ENCODE measurements around the gene ASTN1.

ASTN1 gene

DNA sequence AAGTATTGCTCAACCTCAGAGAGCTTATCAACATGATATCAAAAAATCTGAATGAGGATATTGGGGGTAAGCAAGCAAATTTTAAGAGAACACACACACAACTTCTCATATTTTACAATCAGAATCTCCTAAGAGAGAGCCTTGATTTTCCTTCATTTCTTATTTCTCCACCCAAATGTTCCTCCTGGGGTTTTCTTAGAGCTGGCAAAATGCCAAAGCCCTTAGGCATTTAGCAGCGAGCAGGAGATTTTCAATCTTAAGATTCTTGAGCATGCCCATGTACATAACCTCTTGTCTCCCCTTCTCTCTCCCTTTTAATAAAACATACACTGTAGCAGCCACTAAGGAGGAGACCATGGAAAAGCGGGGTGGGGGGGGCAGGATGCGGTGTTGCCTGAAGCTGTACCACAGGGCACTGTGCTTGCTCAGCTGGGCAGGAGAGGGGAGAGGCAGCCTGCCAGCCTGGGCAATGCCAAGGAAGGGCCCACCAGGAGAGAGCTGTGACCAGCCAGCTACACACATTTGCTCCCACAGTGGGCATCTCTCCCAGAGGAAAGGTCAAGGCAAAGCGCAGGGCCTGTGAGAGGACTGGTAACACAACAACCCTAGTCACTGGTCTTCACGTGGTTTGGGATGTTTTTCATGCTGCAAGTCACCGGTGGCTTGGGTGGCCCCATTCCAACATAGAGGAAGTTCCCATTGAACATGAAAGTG is 10.6 kb upstream of the ASTN1 start:
- H3K9me3 Mint-ChIP-seq, result peaks cover 3% of the 10 kb centered on the region
- no peaks in the 10 kb centered on the region for H3K36me3 Mint-ChIP-seq
- no peak overlapping the region for H3K4me3 Mint-ChIP-seq
- DNase-seq (ENCODE audit: low spot score in 2 of 2) (no peak), ATAC-seq (ENCODE audit: low read depth) (no peak)
- no peaks in the 10 kb centered on the region for H3K4me1 Mint-ChIP-seq
- H3K27ac Mint-ChIP-seq, result no peak overlapping the region
- H3K27me3 Mint-ChIP-seq, result peaks cover 6% of the 10 kb centered on the region

DNA sequence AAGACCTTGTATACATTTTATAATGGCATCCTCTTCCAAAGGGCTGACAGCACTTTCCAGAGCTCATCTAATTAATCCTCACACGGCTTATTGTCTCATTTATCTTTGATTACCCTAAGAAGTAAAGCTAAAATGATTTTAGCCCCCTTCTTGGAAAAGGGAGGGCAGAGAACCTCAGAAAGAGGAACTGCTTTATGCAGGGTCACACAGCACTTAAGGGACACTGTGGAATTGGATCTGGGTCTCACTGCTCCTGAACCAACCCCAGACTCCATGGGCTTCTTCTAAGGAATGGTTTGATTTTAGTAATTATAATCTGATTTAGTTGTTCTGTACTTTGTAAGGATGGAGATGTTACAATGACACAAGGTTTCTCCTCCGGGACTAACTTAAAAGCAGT is 9.5 kb upstream of the ASTN1 start:
- no peak overlapping the region for H3K27ac Mint-ChIP-seq
- no peak overlapping the region for H3K4me3 Mint-ChIP-seq
- H3K36me3 Mint-ChIP-seq, result no peaks in the 10 kb centered on the region
- DNase-seq (ENCODE audit: low spot score in 2 of 2) (no peak), ATAC-seq (ENCODE audit: low read depth) (no peak)
- peaks cover 3% of the 10 kb centered on the region for H3K9me3 Mint-ChIP-seq
- peaks cover 4% of the 10 kb centered on the region for H3K27me3 Mint-ChIP-seq
- no peaks in the 10 kb centered on the region for H3K4me1 Mint-ChIP-seq

DNA sequence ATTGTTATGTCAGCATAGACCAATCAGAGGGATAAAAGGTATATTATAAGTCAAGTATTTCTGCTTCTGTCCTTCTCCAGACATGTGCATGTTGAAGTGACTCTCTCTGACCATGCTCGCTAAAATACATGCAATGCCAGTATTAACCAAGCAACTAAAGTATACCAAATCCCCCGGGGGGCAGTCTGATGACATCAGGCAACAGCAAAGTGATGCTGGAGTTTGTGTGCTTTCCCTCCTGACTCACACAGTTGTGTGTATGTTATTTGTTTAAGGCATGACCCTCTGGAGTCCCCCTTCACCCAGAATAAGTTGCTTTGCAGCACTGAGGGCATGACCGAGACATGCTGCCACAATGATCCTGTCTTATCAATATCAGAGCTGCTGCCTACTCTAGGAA is 8.4 kb upstream of the ASTN1 start:
- H3K27me3 Mint-ChIP-seq, result peaks cover 2% of the 10 kb centered on the region
- peaks cover 1% of the 10 kb centered on the region for H3K9me3 Mint-ChIP-seq
- H3K4me3 Mint-ChIP-seq, result no peak overlapping the region
- no peak for ATAC-seq (ENCODE audit: low read depth)
- no peaks in the 10 kb centered on the region for H3K36me3 Mint-ChIP-seq
- no peak overlapping the region for H3K27ac Mint-ChIP-seq
- no peaks in the 10 kb centered on the region for H3K4me1 Mint-ChIP-seq
- DNase-seq (ENCODE audit: low spot score in 2 of 2), result no peak

GRCh38 chr1:177172272-177172671 is 7.8 kb upstream of the ASTN1 start:
- DNase-seq (ENCODE audit: low spot score in 2 of 2) (no peak), ATAC-seq (ENCODE audit: low read depth) (no peak)
- Mint-ChIP-seq H3K4me3 (no peak overlapping the region), H3K4me1 (no peaks in the 10 kb centered on the region), H3K27ac (no peak overlapping the region), H3K36me3 (no peaks in the 10 kb centered on the region), H3K27me3 (peaks cover 2% of the 10 kb centered on the region), H3K9me3 (no peaks in the 10 kb centered on the region)

DNA sequence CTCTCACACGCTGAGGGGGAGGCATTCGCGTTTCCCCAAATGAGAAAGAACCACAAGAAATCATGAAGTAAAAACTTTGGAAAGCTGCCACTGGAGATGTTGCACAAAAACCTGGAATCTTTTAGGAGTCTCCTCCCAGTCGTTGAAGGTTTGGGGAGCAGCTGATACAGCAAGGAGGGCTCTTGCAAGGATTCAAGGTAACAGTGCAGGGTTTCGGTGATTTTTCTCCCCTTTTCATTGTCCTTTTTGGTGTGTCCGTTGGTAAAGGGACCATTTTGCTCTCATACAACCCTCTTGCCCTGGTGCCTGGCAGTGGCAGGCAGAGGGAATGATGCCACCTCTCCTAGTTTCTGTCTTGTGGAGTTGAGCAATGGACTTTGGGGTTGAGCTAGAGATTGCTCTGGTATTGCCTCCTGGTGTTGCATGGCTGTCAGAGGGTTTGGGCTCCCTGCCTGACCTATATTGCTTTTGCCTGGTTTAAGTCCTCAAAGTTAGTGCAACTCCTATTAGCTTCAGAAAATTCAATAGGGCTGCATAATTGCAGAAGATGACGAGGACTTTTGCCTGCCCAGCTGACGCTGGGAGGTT is 7.1 kb upstream of the ASTN1 start:
- H3K4me1 Mint-ChIP-seq, result no peaks in the 10 kb centered on the region
- ATAC-seq (ENCODE audit: low read depth) (no peak), DNase-seq (ENCODE audit: low spot score in 2 of 2) (no peak)
- peaks cover 2% of the 10 kb centered on the region for H3K27me3 Mint-ChIP-seq
- no peak overlapping the region for H3K4me3 Mint-ChIP-seq
- H3K27ac Mint-ChIP-seq, result no peak overlapping the region
- H3K9me3 Mint-ChIP-seq, result no peaks in the 10 kb centered on the region
- H3K36me3 Mint-ChIP-seq, result no peaks in the 10 kb centered on the region

DNA sequence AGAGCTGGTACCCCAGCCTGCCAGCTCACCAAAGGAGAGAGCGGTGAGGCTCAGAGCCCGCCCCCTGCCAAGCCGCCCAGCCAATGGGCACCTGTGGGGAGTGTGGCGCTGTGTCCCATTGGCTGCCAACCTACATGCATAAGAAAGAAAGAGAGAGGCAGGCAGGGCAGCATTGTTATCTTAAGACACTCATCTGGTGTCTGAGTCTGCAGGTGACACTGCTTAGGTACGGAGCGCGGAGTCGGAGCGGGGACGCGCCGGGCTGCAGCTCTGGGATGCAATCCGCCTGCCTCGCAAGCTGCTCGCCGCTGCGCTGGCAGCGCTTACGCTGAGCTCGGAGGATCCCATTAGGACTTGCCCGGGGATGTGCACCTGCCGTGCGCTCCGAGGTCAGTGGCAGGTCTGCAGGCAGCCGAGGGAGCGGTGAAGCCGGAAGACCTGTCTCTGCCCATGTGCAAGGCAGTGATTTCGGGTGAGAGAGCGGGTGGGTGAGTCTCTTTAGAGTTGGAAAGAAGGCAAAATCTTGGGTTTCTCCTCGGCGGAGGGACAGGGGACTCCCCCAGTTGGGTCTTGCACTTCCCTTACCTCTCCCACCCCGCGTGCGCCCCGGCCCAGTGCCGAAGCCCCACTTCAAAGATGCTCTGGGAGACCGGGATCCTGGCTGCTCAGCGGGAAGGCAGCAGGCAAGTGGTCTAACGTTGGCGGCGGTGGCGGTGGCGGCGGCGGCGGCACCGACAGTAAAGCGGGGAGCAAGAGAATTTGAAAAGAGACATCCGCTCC is 6.4 kb upstream of the ASTN1 start, which contains the start of gene BRINP2:
BRINP2 (plus strand) TSS at position 203 of the 780 bp plus-strand sequence. CDS start 58,919 bp downstream, outside the sequence.
- no peak within 1 kb of the TSS for H3K27ac Mint-ChIP-seq
- H3K4me1 Mint-ChIP-seq, result no peaks in the 10 kb centered on the region
- no peaks in the 10 kb centered on the region for H3K36me3 Mint-ChIP-seq
- no peak for DNase-seq (ENCODE audit: low spot score in 2 of 2)
- no peak for ATAC-seq (ENCODE audit: low read depth)
- H3K4me3 Mint-ChIP-seq, result no peak within 1 kb of the TSS
- peaks cover 2% of the 10 kb centered on the region for H3K27me3 Mint-ChIP-seq
- no peaks in the 10 kb centered on the region for H3K9me3 Mint-ChIP-seq

GRCh38 chr1:177165069-177165439 is 542 bp upstream of the ASTN1 start:
- no peak overlapping the region for H3K4me3 Mint-ChIP-seq
- H3K9me3 Mint-ChIP-seq, result no peaks in the 10 kb centered on the region
- no peak overlapping the region for H3K27ac Mint-ChIP-seq
- peaks cover 6% of the 10 kb centered on the region for H3K4me1 Mint-ChIP-seq
- DNase-seq (ENCODE audit: low spot score in 2 of 2) (no peak), ATAC-seq (ENCODE audit: low read depth) (no peak)
- H3K36me3 Mint-ChIP-seq, result no peaks in the 10 kb centered on the region
- H3K27me3 Mint-ChIP-seq, result peaks cover 10% of the 10 kb centered on the region

GRCh38 chr1:177163844-177164379 is 600 bp downstream of the ASTN1 start:
- peaks cover 10% of the 10 kb centered on the region for H3K27me3 Mint-ChIP-seq
- ATAC-seq (ENCODE audit: low read depth), result no peak

GRCh38 chr1:177162243-177162642 is 2.3 kb downstream of the ASTN1 start:
- Mint-ChIP-seq H3K27ac (no peak overlapping the region), H3K4me3 (no peak overlapping the region)
- no peak for ATAC-seq (ENCODE audit: low read depth)

More at GRCh38 chr1:177163844-177164379, 600 bp downstream of the ASTN1 start:
- no peak overlapping the region for H3K27ac Mint-ChIP-seq
- no peak for DNase-seq (ENCODE audit: low spot score in 2 of 2)
- H3K9me3 Mint-ChIP-seq, result no peaks in the 10 kb centered on the region
- no peaks in the 10 kb centered on the region for H3K36me3 Mint-ChIP-seq
- H3K4me3 Mint-ChIP-seq, result no peak overlapping the region
- peaks cover 6% of the 10 kb centered on the region for H3K4me1 Mint-ChIP-seq

DNA sequence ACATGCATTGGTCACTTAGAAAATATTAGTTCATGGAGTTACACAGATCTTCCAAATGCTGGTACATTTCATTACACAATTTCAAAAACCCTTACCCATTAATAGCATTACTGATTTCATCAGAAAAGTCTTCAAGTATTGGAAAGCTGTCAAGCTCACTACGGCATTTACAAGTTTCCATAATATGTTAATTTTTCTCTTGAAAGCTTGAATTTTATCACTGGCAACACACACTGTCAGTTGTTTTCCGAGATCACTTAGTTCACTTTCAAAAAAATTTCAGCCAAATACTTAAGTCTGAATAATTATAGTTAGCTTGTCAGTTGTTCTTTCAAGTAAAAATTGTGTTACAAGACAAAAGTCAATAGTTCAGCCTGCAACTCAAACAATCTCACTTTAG is 18.0 kb downstream of the ASTN1 start:
- H3K27ac Mint-ChIP-seq, result no peak overlapping the region
- ATAC-seq (ENCODE audit: low read depth) (no peak), DNase-seq (ENCODE audit: low spot score in 2 of 2) (no peak)
- no peak overlapping the region for H3K4me3 Mint-ChIP-seq
- no peaks in the 10 kb centered on the region for H3K36me3 Mint-ChIP-seq
- H3K4me1 Mint-ChIP-seq, result no peaks in the 10 kb centered on the region
- peaks cover 2% of the 10 kb centered on the region for H3K27me3 Mint-ChIP-seq
- H3K9me3 Mint-ChIP-seq, result no peaks in the 10 kb centered on the region

More at GRCh38 chr1:177162243-177162642, 2.3 kb downstream of the ASTN1 start:
- Mint-ChIP-seq H3K4me1 (peaks cover 6% of the 10 kb centered on the region), H3K36me3 (no peaks in the 10 kb centered on the region), H3K27me3 (peaks cover 10% of the 10 kb centered on the region), H3K9me3 (no peaks in the 10 kb centered on the region)
- no peak for DNase-seq (ENCODE audit: low spot score in 2 of 2)

GRCh38 chr1:177145106-177146070 is 19.1 kb downstream of the ASTN1 start:
- no peaks in the 10 kb centered on the region for H3K4me1 Mint-ChIP-seq
- DNase-seq (ENCODE audit: low spot score in 2 of 2) (no peak), ATAC-seq (ENCODE audit: low read depth) (no peak)
- no peaks in the 10 kb centered on the region for H3K9me3 Mint-ChIP-seq
- H3K4me3 Mint-ChIP-seq, result no peak overlapping the region
- H3K27ac Mint-ChIP-seq, result no peak overlapping the region
- no peaks in the 10 kb centered on the region for H3K36me3 Mint-ChIP-seq
- peaks cover 2% of the 10 kb centered on the region for H3K27me3 Mint-ChIP-seq

DNA sequence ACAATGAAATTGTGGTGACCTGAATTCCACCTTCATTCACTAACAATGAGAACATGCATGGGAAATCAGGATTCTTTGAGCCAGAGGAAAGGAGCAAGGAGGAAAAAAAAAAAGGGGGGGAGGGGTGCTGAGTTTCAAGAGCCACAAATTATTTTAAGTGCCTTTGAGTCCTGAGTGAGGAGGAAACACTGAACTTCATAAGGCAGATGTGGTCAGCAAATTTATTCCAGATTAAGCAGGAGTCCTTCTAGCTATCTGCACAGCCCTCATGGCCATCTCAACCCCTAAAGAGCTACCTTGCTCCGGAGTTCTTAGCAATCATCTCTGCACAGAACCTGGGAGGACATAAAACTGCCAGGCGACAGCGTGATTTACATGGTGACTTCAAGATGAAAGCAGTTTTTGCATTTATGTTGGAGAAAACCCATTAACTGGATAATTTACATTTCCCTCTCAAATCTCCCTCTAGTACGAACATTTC is 21.7 kb downstream of the ASTN1 start:
- no peaks in the 10 kb centered on the region for H3K36me3 Mint-ChIP-seq
- H3K4me3 Mint-ChIP-seq, result no peak overlapping the region
- peaks cover 2% of the 10 kb centered on the region for H3K27me3 Mint-ChIP-seq
- no peaks in the 10 kb centered on the region for H3K9me3 Mint-ChIP-seq
- DNase-seq (ENCODE audit: low spot score in 2 of 2) (no peak), ATAC-seq (ENCODE audit: low read depth) (no peak)
- no peaks in the 10 kb centered on the region for H3K4me1 Mint-ChIP-seq
- no peak overlapping the region for H3K27ac Mint-ChIP-seq

DNA sequence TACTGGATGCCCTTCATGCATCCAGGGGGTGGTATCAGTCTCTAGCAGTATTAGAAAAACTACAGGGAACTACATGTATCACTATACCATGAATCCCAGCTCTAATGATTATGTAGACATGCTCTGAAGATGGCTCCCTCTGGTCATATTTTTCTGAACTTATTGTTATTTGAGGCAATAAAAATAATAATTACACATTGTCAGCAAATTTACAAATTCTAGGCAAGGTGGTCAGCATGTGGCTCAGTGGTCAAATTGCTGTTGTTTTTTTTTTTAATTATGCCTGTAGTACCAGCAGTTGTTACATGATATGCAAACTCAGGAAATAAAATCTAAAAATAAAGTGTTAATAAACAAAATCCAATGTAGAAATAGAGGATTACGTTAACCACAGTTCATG is 22.5 kb downstream of the ASTN1 start:
- H3K4me3 Mint-ChIP-seq, result no peak overlapping the region
- ATAC-seq (ENCODE audit: low read depth) (no peak), DNase-seq (ENCODE audit: low spot score in 2 of 2) (no peak)
- H3K27ac Mint-ChIP-seq, result no peak overlapping the region
- peaks cover 2% of the 10 kb centered on the region for H3K27me3 Mint-ChIP-seq
- H3K4me1 Mint-ChIP-seq, result no peaks in the 10 kb centered on the region
- H3K9me3 Mint-ChIP-seq, result no peaks in the 10 kb centered on the region
- no peaks in the 10 kb centered on the region for H3K36me3 Mint-ChIP-seq

Data from memory B cell (primary cell).